KMS-11 (cell line): Measurements from ENCODE around the gene ADGRF4.

Source experiments
- H2AFZ ChIP-seq: fragments of 200-600 bp; sonication (generic); 2 replicates; pipeline ENCODE4 v1.6.1; 2016; ENCODE audit warnings: antibody characterized with exemption, mixed run types, low read depth
- H3K27ac ChIP-seq: fragments of 200-600 bp; sonication (generic); 2 replicates; pipeline ENCODE4 v1.6.1; 2016; ENCODE audit warnings: mild to moderate bottlenecking, mixed run types
- H3K27me3 ChIP-seq: fragments of 200-600 bp; sonication (generic); 2 replicates; pipeline ENCODE4 v1.6.1; 2017; ENCODE audit warnings: mild to moderate bottlenecking, low read depth, mixed run types, moderate library complexity; ENCODE audit not compliant: insufficient read depth
- H3K36me3 ChIP-seq: fragments of 200-600 bp; sonication (generic); 2 replicates; pipeline ENCODE4 v1.6.1; 2017; ENCODE audit warnings: mild to moderate bottlenecking, mixed run types; ENCODE audit not compliant: insufficient read depth
- H3K4me1 ChIP-seq: fragments of 200-600 bp; sonication (generic); 2 replicates; pipeline ENCODE4 v1.6.1; 2016; ENCODE audit warnings: mild to moderate bottlenecking, low read depth, mixed run types; ENCODE audit not compliant: poor library complexity, severe bottlenecking
- H3K4me2 ChIP-seq: fragments of 200-600 bp; sonication (generic); 2 replicates; pipeline ENCODE4 v1.7.0; 2016; ENCODE audit warnings: mild to moderate bottlenecking, mixed run types
- H3K4me3 ChIP-seq: fragments of 200-600 bp; sonication (generic); IDR thresholded peaks from 2 replicates; pipeline ENCODE4 v1.6.1; 2017; ENCODE audit warnings: low read depth, low read length, mixed read lengths; ENCODE audit not compliant: insufficient read depth
- H3K79me2 ChIP-seq: fragments of 200-600 bp; sonication (generic); 2 replicates; pipeline ENCODE4 v1.6.1; 2016; ENCODE audit warnings: low read depth, mixed run types; ENCODE audit not compliant: insufficient read depth
- H3K9ac ChIP-seq: fragments of 200-600 bp; sonication (generic); 2 replicates; pipeline ENCODE4 v1.6.1; 2016; ENCODE audit warnings: mild to moderate bottlenecking, mixed run types
- H4K20me1 ChIP-seq: fragments of 200-600 bp; sonication (generic); 2 replicates; pipeline ENCODE4 v1.6.1; 2016; ENCODE audit warnings: mild to moderate bottlenecking, mixed run types; ENCODE audit not compliant: insufficient read depth
- CTCF ChIP-seq: fragments of 200-600 bp; sonication (generic); conservative IDR thresholded peaks from 2 replicates; pipeline ENCODE4 v1.6.1; 2017; ENCODE audit warnings: low read depth, mild to moderate bottlenecking, antibody characterized with exemption, low read length, moderate library complexity, mixed read lengths

The ADGRF4 gene

GRCh38 chr6:47718571-47718970 lies 20.2 kb downstream of the ADGRF4 start:
- no peak for TF ChIP-seq CTCF
- Histone ChIP-seq H3K36me3 (no peaks in the 10 kb centered on the region), H4K20me1 (no peaks in the 10 kb centered on the region), H3K27ac (no peak overlapping the region), H2AFZ (no peak overlapping the region), H3K4me3 (no peak overlapping the region), H3K4me2 (no peak overlapping the region), H3K79me2 (no peaks in the 10 kb centered on the region), H3K4me1 (peaks cover 8% of the 10 kb centered on the region), H3K9ac (no peak overlapping the region), H3K27me3 (no peaks in the 10 kb centered on the region)

GRCh38 chr6:47721189-47721588 lies 22.8 kb downstream of the ADGRF4 start:
- H3K36me3 ChIP-seq, result no peaks in the 10 kb centered on the region
- H3K4me3 ChIP-seq, result no peak overlapping the region
- no peaks in the 10 kb centered on the region for H3K79me2 ChIP-seq
- H3K27ac ChIP-seq, result no peak overlapping the region
- no peaks in the 10 kb centered on the region for H4K20me1 ChIP-seq
- no peak for TF ChIP-seq CTCF
- peaks cover 8% of the 10 kb centered on the region for H3K4me1 ChIP-seq
- H3K9ac ChIP-seq, result no peak overlapping the region
- H3K4me2 ChIP-seq, result no peak overlapping the region
- no peak overlapping the region for H2AFZ ChIP-seq
- H3K27me3 ChIP-seq, result no peaks in the 10 kb centered on the region

DNA sequence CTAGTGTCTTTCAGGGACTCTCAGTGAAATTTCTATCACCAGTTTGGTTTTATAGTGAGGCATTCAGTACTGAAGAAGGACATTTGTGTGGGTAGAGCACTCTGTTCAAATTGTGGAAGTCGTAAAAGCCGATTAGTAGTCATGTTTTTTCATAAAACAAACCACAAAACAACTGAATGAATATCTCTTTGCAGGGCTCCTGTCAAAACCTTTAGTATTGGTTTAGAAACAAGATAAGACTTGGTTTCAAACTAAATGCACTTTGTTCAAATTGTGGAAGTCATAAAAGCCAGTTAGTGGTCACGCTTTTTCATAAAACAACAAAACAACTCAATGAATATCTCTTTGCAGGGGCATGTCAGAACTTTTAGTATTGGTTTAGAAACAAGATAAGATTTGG lies 23.8 kb downstream of the ADGRF4 start:
- Histone ChIP-seq H3K27me3 (no peaks in the 10 kb centered on the region), H3K9ac (no peak overlapping the region), H3K4me3 (no peak overlapping the region), H3K4me2 (no peak overlapping the region), H2AFZ (no peak overlapping the region), H3K36me3 (no peaks in the 10 kb centered on the region), H3K27ac (no peak overlapping the region), H4K20me1 (no peaks in the 10 kb centered on the region), H3K79me2 (no peaks in the 10 kb centered on the region), H3K4me1 (peaks cover 8% of the 10 kb centered on the region)
- TF ChIP-seq CTCF, result no peak

DNA sequence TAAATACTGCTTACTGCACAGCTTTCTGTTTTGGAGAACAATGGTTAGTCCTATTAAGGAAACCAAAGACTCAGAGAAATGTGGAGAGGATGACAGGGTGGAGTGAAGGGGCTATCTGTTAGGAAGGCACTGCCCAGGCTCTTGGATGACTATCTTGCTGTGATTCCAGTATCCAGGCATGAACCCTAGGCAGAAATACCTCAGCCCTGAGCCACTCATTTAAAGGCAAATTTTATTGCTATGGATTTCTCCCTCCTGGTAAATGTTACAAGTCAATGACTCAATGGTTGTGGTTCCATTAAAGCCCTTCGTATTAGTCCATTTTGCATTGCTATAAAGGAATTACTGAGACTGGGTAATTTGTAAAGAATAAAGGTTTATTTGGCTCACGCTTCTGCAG lies 25.9 kb downstream of the ADGRF4 start:
- Histone ChIP-seq H3K4me3 (no peak overlapping the region), H3K9ac (no peak overlapping the region), H3K36me3 (no peaks in the 10 kb centered on the region), H3K27ac (no peak overlapping the region), H3K4me2 (no peak overlapping the region), H3K27me3 (no peaks in the 10 kb centered on the region), H2AFZ (no peak overlapping the region), H4K20me1 (no peaks in the 10 kb centered on the region), H3K4me1 (peaks cover 8% of the 10 kb centered on the region), H3K79me2 (no peaks in the 10 kb centered on the region)
- TF ChIP-seq CTCF, result no peak

GRCh38 chr6:47727391-47727790 lies 29.0 kb downstream of the ADGRF4 start:
- Histone ChIP-seq H3K4me3 (no peak overlapping the region), H3K36me3 (no peaks in the 10 kb centered on the region), H3K27me3 (no peaks in the 10 kb centered on the region), H2AFZ (no peak overlapping the region), H4K20me1 (no peaks in the 10 kb centered on the region), H3K9ac (no peak overlapping the region), H3K4me1 (peaks cover under 1% of the 10 kb centered on the region), H3K79me2 (no peaks in the 10 kb centered on the region), H3K4me2 (no peak overlapping the region), H3K27ac (no peak overlapping the region)
- no peak for TF ChIP-seq CTCF
